GM18505 (cell line): Measurements from ENCODE around the gene APBB1IP.
"Not testable (repeated sequence)": the region's sequence is repeated elsewhere in the genome, so short reads cannot be mapped to it uniquely, and the experiment has no call there.

Source experiments
- ATAC-seq: cut with Tn5 transposase; IDR thresholded peaks from one replicate; pipeline ENCODE4 v1.9.1; 2021; ENCODE audit not compliant: unreplicated experiment
- POLR2A ChIP-seq: IDR thresholded peaks from 4 replicates; pipeline ENCODE4 v1.6.1; 2011; ENCODE audit warnings: borderline replicate concordance; ENCODE audit not compliant: insufficient read depth, insufficient read length; ENCODE audit errors: extremely low read depth

APBB1IP gene

GRCh38 chr10:26437637-26438461 lies at the start of gene APBB1IP:
Gene APBB1IP, plus strand, starts transcription at chr10:26438341. Its CDS starts 53,986 bp downstream, at chr10:26492327.
- peak; percentile 66 for ATAC-seq
- peak; percentile 74 for TF ChIP-seq POLR2A

- no peak for TF ChIP-seq POLR2A
- ATAC-seq, result no peak
These were observed 48.6 kb upstream of the APBB1IP start for GRCh38 chr10:26389533-26389932.

- no peak for TF ChIP-seq POLR2A
- ATAC-seq, result no peak
These were observed 46.1 kb upstream of the APBB1IP start for GRCh38 chr10:26391701-26392695.

GRCh38 chr10:26398353-26398752 lies 39.8 kb upstream of the APBB1IP start:
- not testable (repeated sequence) for ATAC-seq

- no peak for TF ChIP-seq POLR2A
- ATAC-seq, result no peak
These were observed 30.7 kb upstream of the APBB1IP start for GRCh38 chr10:26407406-26407969.

- no peak for TF ChIP-seq POLR2A
- ATAC-seq, result no peak
These were observed 29.2 kb upstream of the APBB1IP start for GRCh38 chr10:26408858-26409494.

GRCh38 chr10:26410356-26410755 lies 27.8 kb upstream of the APBB1IP start:
- TF ChIP-seq POLR2A, result no peak
- no peak for ATAC-seq

- no peak for TF ChIP-seq POLR2A
- no peak for ATAC-seq
These were observed 25.2 kb upstream of the APBB1IP start for GRCh38 chr10:26412932-26413331.

GRCh38 chr10:26413375-26413774 lies 24.8 kb upstream of the APBB1IP start:
- no peak for ATAC-seq
- no peak for TF ChIP-seq POLR2A

- no peak for TF ChIP-seq POLR2A
- ATAC-seq, result no peak
These were observed 21.0 kb upstream of the APBB1IP start for GRCh38 chr10:26417136-26417535.

GRCh38 chr10:26422977-26423376 lies 15.2 kb upstream of the APBB1IP start:
- ATAC-seq, result no peak
- TF ChIP-seq POLR2A, result no peak

GRCh38 chr10:26423722-26424121 lies 14.4 kb upstream of the APBB1IP start:
- no peak for TF ChIP-seq POLR2A
- no peak for ATAC-seq

- ATAC-seq, result peak; percentile 92
- peak; percentile 10 for TF ChIP-seq POLR2A
These were observed 7.4 kb upstream of the APBB1IP start for GRCh38 chr10:26430641-26431163.

GRCh38 chr10:26432938-26433337 lies 5.2 kb upstream of the APBB1IP start:
- ATAC-seq, result no peak
- no peak for TF ChIP-seq POLR2A
